Measurements from ENCODE around the gene RPIA.

Gene RPIA

DNA sequence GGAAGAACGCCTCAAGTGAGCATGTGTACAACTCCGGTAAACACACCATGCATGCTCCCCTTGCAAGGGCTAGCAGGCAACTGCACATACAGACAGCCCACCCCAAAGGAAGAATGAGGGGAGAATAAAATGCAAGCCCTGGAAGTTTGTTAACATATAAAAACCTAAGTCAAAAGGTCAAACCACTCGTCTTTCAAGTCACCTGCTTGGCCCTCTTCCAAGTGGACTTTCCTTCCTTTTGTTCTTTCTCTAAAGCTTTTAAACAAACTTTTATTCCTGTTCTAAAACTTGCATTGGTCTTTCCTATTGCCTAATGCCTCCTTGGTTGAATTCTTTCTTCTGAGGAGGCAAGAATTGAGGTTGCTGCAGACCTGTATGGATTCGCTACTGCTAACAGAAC is 5.2 kb upstream of the RPIA start:
- ATAC-seq = no peak

- no peak for ATAC-seq
Measured at GRCh38 chr2:88687384-88687783, 4.1 kb upstream of the RPIA start.

GRCh38 chr2:88690591-88691338 is 708 bp upstream of the RPIA start:
- peak; percentile 21 to 22 for ATAC-seq

GRCh38 chr2:88692187-88692586 is 714 bp downstream of the RPIA start:
- ATAC-seq = no peak

DNA sequence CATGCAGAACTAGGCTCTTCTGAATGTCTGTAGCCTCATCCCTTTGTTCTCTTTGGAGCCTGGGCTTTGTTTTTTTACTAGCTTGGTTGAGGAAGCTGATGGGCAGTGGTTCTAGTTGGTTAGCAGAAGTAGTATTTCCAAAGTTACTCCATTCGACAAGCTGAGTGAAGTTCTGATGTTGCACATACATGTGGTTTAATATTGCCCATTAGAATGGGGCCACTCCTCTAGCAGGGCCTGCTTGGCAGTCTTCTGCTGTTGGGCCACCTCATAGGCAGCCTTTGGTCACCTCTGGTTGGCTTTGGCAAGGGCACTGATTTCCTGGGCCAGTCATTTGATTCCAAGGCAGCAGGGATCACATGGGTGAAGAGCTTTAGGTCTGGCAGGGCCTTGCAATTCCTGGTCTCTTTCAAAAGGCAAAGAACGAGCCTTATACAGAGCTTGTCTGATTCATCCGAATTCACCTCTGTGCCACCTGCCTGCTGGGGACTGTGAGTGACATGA is 2.5 kb downstream of the RPIA start:
- ATAC-seq = no peak

GRCh38 chr2:88696611-88697010 is 5.1 kb downstream of the RPIA start:
- no peak for ATAC-seq

DNA sequence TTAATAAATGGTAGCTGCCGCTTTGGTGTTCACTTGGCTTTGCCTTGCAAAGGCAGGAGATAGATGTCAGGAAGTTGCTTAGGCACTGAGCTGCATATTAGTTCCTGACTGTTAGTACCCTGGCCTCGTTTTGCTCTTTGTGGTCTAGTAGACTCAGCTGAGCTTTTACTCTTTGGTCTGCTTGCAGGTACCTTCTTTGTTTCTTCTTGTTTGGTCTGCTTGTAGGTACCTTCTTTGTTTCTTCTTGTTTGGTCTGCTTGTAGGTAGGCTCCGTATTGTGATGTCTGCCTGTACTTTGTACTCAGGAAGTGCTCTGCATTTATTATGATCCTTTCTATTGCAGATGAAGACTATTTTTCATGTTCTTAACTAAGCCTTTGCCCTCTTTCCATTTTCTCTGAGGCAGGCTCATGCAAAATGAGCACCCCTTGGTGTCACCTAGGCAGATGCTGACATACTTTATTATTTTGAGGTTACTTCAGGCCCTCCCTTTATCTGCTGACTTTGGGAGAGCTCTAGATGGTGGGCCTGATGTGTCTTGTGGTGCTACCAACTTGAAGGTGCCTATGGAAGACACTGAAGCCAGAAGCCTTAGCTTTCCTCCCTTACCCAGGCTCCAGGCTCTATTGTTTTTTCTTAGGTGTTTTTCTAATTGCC is 6.0 kb downstream of the RPIA start:
- no peak for ATAC-seq

- ATAC-seq = no peak
Measured at GRCh38 chr2:88698027-88698413, 6.5 kb downstream of the RPIA start.

GRCh38 chr2:88698498-88699233 is 7.2 kb downstream of the RPIA start:
- ATAC-seq = no peak

DNA sequence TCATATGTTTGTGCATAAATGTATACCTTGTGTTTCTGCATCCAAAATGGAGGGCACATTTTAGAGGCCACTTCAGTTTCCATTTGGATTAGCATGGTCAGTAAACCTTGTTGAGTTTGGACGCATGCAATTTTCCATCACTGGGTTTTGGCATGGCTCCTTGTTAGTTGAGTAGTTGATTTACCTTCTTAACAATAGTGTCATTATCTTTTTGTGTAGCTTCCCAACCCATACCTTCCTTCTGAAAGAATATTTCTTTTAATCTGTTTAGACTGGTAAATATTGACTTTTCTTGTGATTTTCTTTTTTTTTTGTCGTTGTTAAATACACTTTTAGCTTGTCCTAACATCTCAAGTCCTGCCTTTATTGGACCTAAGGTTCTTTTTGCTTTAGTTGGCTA is 15.5 kb downstream of the RPIA start:
- ATAC-seq = no peak

- ATAC-seq = no peak
Measured at GRCh38 chr2:88709181-88709631, 17.7 kb downstream of the RPIA start.

DNA sequence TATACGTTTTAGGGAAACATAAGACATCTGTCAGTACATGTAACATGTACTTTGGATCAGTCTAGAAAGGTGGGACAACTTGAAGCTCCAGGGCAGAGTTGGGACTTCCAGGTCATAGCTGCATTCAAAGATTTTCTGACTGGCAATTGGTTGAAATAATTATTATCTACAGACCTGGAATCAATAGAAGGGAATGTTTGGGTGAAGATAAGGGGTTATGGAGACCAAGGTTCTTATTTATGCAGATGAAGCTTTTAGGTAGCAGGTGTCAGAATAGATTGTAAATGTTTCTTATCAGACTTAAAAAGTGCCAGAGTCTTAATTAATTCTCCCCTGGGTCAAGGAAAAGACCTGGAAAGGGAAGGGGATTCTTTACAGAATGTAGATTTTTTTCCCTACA is 19.8 kb downstream of the RPIA start:
- no peak for ATAC-seq

- no peak for ATAC-seq
Measured at GRCh38 chr2:88711897-88712296, 20.4 kb downstream of the RPIA start.

DNA sequence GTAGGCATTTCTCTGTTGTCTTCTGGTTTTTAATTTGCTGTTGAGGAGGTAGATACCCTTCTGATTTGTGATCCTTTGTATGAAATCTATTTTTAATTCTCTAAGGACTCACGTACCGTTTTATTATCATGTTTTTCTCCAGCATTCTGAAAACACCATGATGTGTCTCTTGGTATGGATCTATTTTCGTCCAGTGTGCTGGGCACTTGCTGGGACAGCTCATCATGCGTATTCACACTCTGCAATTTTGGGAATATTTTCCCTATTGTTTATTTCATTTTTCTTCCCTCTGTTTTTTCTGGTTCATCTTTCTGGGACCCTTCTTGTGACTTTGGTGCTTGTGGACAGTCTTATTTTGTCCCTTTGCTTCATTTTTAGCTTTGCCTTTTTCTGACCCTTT is 21.9 kb downstream of the RPIA start:
- ATAC-seq = no peak

- ATAC-seq = no peak
Measured at GRCh38 chr2:88714667-88715066, 23.2 kb downstream of the RPIA start.

- ATAC-seq = no peak
Measured at GRCh38 chr2:88720399-88720798, 28.9 kb downstream of the RPIA start.

DNA sequence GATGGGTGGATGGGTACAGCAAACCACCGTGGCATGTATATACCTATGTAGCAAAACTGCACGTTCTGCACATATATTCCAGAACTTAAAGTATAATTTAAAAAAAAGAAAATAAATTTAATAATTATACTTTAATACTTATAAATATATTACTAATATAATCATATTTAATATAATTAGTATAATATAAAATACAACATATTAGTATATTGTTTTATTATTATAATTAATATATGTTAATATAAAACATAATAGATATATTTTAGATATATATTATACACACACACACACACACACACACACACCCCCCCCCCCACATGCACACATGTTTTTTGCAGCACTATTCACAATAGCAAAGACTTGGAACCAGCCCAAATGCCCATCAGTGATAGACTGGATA is 29.8 kb downstream of the RPIA start:
- no peak for ATAC-seq

DNA sequence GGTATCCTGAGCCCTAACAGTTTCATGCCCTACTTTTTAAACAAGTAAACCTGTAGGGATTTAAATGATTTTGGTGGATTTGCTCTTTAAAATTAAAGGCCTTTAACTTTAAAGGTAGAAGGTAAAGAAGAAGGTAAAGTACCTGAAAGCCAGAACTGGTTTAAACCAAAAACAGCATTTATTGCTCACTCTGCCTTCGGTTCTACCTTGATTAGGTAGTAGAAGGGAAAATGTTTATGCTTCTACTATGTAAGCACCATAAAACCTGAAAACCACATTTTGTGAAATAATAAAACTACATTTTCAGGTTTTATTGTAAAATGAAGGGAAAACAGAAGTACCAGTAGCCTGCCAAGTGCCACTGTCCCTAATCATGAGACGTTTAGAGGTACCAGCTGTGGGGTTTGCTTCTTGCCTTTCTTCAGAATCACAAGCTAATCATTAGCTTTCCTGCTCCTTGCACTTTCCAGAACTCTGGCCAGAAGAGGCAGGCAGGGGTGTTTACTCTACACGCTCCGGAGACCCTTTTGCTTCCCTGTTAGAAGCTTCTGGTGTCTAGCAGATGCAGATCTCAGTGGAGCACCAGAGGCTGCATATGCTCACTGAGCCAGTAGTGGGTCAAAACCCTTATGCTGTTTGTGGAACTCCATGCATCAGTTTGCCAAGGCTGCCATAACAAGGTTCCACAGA is 33.3 kb downstream of the RPIA start:
- no peak for ATAC-seq

DNA sequence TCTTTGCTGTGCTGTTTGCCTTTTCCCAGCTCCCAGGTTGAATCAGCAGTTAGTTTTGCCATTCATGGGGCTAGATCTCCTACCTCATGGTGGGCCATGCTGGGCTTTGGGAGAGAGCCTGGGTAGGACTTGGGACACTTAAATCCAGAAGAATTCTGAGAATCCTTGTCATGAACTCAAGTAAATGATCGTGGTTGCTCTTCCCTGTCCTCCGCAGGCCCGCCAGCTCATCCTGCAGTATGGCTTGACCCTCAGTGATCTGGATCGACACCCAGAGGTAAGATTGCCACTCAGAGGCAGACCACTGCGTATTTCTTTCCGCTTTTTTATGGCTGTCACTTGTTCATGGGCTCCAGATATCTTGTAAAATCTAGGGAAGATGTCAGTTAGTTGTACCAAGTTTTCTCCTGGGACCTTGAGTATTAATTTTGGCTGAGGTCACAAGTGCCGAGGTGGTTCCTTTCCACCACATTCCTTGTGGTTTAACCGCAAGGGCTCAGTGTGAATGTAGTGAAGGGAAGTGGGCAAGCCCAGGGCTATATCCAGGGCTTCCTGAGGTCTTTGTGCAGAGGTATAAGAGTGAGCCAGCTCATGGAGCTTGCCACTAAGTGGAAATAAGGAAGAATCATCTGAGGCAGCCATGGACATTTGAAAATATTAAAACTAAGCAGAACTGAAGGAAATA is 37.7 kb downstream of the RPIA start:
- ATAC-seq = no peak

DNA sequence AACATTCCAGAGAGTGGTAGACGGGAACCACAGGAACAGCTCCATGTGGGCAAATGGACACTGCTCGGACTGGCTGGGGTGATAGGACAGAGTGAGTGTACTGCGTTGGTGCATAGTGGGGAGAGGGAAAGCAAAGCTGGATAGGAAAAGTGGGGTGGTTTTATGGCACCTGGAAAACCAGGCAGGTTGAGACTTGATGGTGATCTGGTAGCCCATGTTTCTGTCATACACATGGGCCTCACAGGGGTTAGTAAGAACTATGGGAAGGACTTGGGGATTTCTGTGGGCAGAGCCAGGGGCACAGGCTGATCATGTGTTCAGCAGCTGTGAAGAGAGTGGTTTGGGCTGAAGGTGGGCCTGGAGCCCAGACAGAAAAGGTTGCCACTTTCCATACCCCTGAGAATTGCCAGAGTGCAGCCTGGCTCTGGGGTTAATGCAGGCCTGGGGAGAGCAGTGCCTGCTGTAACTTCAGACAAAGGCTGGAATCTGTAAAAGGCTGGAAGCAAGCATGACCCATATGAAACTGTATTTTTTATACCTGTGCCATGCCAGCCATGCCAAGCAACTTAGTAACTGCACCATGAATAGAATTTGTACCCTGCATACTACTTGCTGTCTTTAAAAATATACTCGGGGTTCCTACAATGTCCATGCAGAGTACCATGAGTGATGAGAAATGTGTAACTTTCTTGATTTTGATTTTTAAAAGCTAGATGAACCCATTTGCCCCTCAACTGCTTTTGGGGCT is 41.9 kb downstream of the RPIA start:
- no peak for ATAC-seq

DNA sequence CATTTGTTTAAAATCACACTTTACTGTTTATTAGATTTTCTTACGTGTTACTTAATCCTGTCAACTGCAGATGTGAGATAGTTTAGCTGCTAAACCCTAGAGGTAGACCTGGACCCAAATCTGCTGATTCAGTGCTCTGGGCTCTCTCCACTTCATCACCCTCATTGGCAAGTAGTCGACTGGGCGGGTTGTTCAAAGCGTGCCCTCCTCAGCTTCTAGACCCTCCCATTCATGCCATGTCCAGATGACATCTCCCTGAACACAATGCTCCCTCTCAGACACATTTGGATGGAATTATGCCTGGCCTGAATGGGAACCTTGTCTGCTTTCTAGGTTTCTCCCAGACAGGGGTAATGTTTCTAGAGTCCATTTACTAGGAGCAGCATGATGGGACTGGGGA is 43.7 kb downstream of the RPIA start:
- ATAC-seq = no peak

GRCh38 chr2:88735853-88736252 is 44.4 kb downstream of the RPIA start:
- peak; percentile 81 to 85 for ATAC-seq

All from activated CD4-positive, CD25-positive, alpha-beta regulatory T cell treated with anti-CD3 and anti-CD28 coated beads, Interleukin-2, amount 50 U/mL, for 24 hours (primary cell).